PC-9 (cell line): Measurements from ENCODE around the gene GRK2. TPM values are rescaled to one million over a fixed set of nuclear protein-coding genes. Genes with fewer than 3 reads are reported as not detected.

Experiments used
- BruUV-seq: library from RNA; stranded (reverse); fragments of 400-500 nt; replicated peaks from 2 replicates; lab custom pipeline; 2021; lab: Mats Ljungman, UMichigan
- CTCF ChIA-PET: fragments of 300-600 bp; sonication (Branson Sonifier 250); formaldehyde crosslinking; loops from one replicate; lab custom pipeline; 2022; ENCODE audit warnings: antibody characterized with exemption; lab: Charles Lee
- POLR2A ChIA-PET: fragments of 300-600 bp; sonication (Branson Sonifier 250); formaldehyde crosslinking; loops from one replicate; lab custom pipeline; 2022; ENCODE audit warnings: antibody characterized with exemption; ENCODE audit not compliant: unreplicated experiment; lab: Charles Lee
- DNase-seq, 2 experiments: peaks; one replicate each; pipeline versions ENCODE4 v3.0.0 to v3.0.0-alpha.2; 2015 to 2022; ENCODE audit warnings: mixed read lengths in 1 of 2
- H2AFZ ChIP-seq: fragments of 200-600 bp; sonication (generic); 2 replicates; pipeline ENCODE4 v1.8.1; 2017; ENCODE audit warnings: antibody characterized with exemption
- H3F3A ChIP-seq: fragments of 200-600 bp; sonication (generic); 2 replicates; pipeline ENCODE4 v1.8.1; 2017; ENCODE audit warnings: antibody characterized with exemption, mild to moderate bottlenecking, low read depth; ENCODE audit not compliant: insufficient read depth
- H3K27ac ChIP-seq: fragments of 200-600 bp; sonication (generic); 2 replicates; pipeline ENCODE4 v1.6.1; 2016; ENCODE audit warnings: mixed run types
- H3K27me3 ChIP-seq: fragments of 200-600 bp; sonication (generic); 2 replicates; pipeline ENCODE4 v1.6.1; 2016; ENCODE audit warnings: low read depth, mixed run types; ENCODE audit not compliant: insufficient read depth
- H3K36me3 ChIP-seq: fragments of 200-600 bp; sonication (generic); 2 replicates; pipeline ENCODE4 v1.6.1; 2016; ENCODE audit warnings: low read depth, mixed run types
- H3K4me1 ChIP-seq: fragments of 200-600 bp; sonication (generic); replicated peaks from 2 replicates; pipeline ENCODE4 v1.6.1; 2016; ENCODE audit warnings: mixed run types; ENCODE audit not compliant: insufficient read depth
- H3K4me2 ChIP-seq: fragments of 200-600 bp; sonication (generic); 2 replicates; pipeline ENCODE4 v1.6.1; 2017; ENCODE audit warnings: mixed run types
- H3K4me3 ChIP-seq: fragments of 200-600 bp; sonication (generic); 2 replicates; pipeline ENCODE4 v1.6.1; 2016; ENCODE audit warnings: mixed run types
- H3K79me2 ChIP-seq: fragments of 200-600 bp; sonication (generic); 2 replicates; pipeline ENCODE4 v1.6.1; 2017; ENCODE audit warnings: low read depth, mixed run types
- H3K9me2 ChIP-seq: fragments of 200-600 bp; sonication (generic); 2 replicates; pipeline ENCODE4 v1.8.1; 2017; ENCODE audit warnings: mild to moderate bottlenecking; ENCODE audit not compliant: insufficient read depth
- H3K9me3 ChIP-seq: fragments of 200-600 bp; sonication (generic); 2 replicates; pipeline ENCODE4 v1.8.1; 2016; ENCODE audit warnings: low read depth; ENCODE audit not compliant: insufficient read depth
- H4K20me1 ChIP-seq: fragments of 200-600 bp; sonication (generic); 2 replicates; pipeline ENCODE4 v1.8.1; 2017; ENCODE audit not compliant: insufficient read depth
- EZH2 ChIP-seq: fragments of 200-600 bp; sonication (generic); IDR thresholded peaks from 2 replicates; pipeline ENCODE4 v1.8.0; 2017; ENCODE audit warnings: antibody characterized with exemption, low read depth
- intact Hi-C: fragments of 100-400 bp; cut with micrococcal nuclease; formaldehyde crosslinking; loops from one replicate; pipeline ENCODE4 v1.10.0; 2022; ENCODE audit not compliant: unreplicated experiment
- total RNA-seq: library from RNA; stranded (reverse); gene quantifications from 2 replicates; pipeline ENCODE4 v1.2.3, GENCODE V29; 2021
- TF ChIP-seq, protein P1 (sequence below): fragments of 200-600 bp; sonication (generic); conservative IDR thresholded peaks from 2 replicates; pipeline ENCODE4 v1.6.1; 2017; ENCODE audit warnings: mixed run types, antibody characterized with exemption, mild to moderate bottlenecking, moderate library complexity

Gene GRK2
- total RNA-seq, 1 experiment from 2014 or later: 76.7 TPM

DNA sequence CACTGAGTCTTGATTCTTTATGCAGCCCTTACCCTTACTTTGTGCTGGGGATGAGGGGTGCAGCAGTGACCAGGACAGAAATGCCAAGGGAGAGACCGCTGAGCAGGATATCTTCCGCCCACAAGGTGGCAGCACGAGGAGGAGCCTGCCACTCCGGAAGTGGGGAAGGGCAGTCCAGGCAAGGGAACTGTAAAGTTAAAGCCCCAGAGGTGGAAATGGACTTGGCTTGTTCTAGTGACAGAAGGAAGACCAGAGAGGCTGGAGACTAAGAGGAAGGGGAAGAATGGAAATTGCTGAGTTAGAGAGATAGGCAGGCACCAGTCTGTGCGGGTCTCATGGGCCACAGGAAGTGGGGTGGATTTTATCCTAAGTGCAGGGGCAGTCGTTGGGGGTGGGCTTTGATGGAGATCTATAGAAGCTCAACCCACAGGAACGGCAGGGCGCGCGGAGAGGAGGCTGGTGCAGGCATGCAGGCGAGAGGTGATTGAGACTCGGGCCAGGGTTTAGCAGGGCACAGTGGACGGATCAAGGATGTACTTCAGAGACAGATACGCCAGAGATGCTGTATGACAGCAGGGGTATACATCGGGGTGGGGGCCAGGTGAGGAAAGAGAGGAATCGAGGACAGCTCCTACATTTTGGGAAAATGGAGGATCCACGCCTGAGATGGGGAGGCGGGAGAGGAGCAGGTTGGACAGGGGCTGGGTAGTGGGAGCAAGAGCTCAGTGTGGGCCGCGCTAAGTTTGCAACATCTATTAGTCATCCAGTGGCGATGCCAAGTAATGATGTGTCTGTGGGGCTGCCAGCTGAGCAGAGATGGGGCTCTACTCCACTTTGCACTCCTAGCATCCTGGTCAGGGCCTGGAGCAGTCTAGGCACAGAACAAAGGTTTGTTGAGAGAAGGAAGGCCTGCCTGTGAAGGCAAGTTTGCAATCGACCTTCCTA lies 3.3 kb upstream of the GRK2 start:
- H3K4me2 ChIP-seq: peak overlapping the region; percentile 29
- no peak overlapping the region for H3K27ac ChIP-seq
- peaks cover 16% of the 10 kb centered on the region for H3K79me2 ChIP-seq
- peaks cover 5% of the 10 kb centered on the region for H4K20me1 ChIP-seq
- intact Hi-C loops: loop anchor here (1.0 to 5.0 kb wide), 5 partner anchors 24 to 206 kb away; partner anchors contain the start of gene RHOD
- H2AFZ ChIP-seq: 0 out of 2 replicates have a peak overlapping the region, but pooled peaks have one; percentile 13
- no peaks in the 10 kb centered on the region for H3K27me3 ChIP-seq
- POLR2A ChIA-PET: interaction anchor here (0.6 kb wide), 3 partner anchors 23 to 40 kb away, joined by 3 read pairs; partner anchors contain the start of gene SSH3
- TF ChIP-seq, protein P1, sequence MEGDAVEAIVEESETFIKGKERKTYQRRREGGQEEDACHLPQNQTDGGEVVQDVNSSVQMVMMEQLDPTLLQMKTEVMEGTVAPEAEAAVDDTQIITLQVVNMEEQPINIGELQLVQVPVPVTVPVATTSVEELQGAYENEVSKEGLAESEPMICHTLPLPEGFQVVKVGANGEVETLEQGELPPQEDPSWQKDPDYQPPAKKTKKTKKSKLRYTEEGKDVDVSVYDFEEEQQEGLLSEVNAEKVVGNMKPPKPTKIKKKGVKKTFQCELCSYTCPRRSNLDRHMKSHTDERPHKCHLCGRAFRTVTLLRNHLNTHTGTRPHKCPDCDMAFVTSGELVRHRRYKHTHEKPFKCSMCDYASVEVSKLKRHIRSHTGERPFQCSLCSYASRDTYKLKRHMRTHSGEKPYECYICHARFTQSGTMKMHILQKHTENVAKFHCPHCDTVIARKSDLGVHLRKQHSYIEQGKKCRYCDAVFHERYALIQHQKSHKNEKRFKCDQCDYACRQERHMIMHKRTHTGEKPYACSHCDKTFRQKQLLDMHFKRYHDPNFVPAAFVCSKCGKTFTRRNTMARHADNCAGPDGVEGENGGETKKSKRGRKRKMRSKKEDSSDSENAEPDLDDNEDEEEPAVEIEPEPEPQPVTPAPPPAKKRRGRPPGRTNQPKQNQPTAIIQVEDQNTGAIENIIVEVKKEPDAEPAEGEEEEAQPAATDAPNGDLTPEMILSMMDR: peak; percentile 93
- TF ChIP-seq EZH2: no peak
- H3K4me3 ChIP-seq: no peak overlapping the region
- H3K9me3 ChIP-seq: no peaks in the 10 kb centered on the region
- H3F3A ChIP-seq: peaks cover 51% of the 10 kb centered on the region
- BruUV-seq: no TSS peak
- H3K4me1 ChIP-seq: peaks cover 30% of the 10 kb centered on the region
- peak; percentile 64 to 83 for DNase-seq
- H3K9me2 ChIP-seq: no peaks in the 10 kb centered on the region
- CTCF ChIA-PET: interaction anchor here (0.6 to 2.2 kb wide), 7 partner anchors 9 to 435 kb away, joined by 3 to 18 read pairs (median 8); no protein-coding TSS in a partner anchor
- H3K36me3 ChIP-seq: no peaks in the 10 kb centered on the region

DNA sequence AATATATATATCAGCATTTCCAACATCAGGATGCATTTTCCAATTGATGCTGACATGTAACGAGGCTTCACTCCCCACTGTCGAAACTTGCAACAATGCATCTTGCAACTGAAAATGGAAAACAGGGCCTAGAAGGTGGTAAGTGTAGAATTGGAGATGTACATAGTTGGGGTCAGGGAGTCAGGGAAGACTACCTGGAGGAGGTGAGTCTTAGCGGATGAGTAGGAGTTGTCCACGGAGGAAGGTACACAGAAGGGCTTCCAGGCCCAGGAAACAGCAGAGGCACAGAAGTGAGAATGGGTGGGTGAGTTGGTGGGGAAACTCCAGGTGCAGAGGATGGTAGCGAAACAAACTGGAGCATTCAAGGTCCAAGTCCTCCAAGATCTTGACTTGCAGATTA lies 2.0 kb upstream of the GRK2 start:
- TF ChIP-seq, protein P1: no peak
- TF ChIP-seq EZH2: no peak

DNA sequence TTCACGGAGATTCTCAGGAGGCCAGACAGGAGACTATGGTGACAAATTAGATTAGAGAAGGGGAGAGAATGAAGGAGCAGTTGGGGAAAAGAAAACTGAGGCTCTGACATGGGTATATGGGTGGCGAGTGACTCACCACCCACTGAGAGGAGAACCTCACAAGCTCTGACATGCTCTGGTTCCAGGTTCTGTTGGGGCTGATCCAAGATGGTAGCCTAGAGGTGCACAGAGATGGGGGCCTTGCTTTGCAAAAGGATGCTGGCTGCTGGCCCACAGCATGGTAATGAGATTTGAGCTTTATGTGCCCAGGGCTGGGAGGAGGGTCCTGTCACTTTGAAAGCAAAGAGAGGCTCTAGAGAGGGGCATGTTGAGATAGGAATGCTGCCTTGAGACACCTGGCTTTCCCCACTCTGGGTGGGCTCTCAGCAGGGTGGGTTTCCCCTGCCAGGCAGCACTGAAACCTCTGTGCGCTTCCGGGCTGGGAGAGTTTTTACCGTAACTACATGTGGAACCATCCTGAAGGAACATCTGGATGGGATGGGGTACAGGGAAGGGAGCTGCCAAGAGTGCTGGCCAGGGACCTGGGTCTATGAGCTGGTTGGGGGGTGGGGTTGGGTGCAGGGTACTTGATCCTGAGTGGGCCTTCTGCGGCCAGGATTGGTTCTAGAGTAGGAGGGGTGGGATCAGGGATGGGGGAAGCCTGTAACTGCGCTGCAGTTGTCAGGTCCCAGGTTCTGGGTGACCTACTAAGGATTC lies 1.2 kb upstream of the GRK2 start:
- intact Hi-C loops: loop anchor here (5.0 kb wide), 3 partner anchors 117 to 208 kb away; partner anchors contain the start of gene RHOD
- BruUV-seq: no TSS peak
- ChIA-PET POLR2A (no interaction called here), CTCF (interaction anchor here (0.6 kb wide), 1 partner anchor 20 kb away, joined by 11 read pairs; no protein-coding TSS in a partner anchor)
- no peak overlapping the region for H3K4me3 ChIP-seq
- H3K36me3 ChIP-seq: 0 out of 2 replicates have a peak, but pooled peaks cover 7% of the 10 kb centered on the region
- no peak overlapping the region for H3K4me2 ChIP-seq
- H3K9me2 ChIP-seq: no peaks in the 10 kb centered on the region
- H4K20me1 ChIP-seq: peaks cover 26% of the 10 kb centered on the region
- H3K4me1 ChIP-seq: peaks cover 38% of the 10 kb centered on the region
- no peak overlapping the region for H3K27ac ChIP-seq
- peaks cover 41% of the 10 kb centered on the region for H3F3A ChIP-seq
- no peak for DNase-seq
- no peaks in the 10 kb centered on the region for H3K9me3 ChIP-seq
- no peak overlapping the region for H2AFZ ChIP-seq
- peaks cover 37% of the 10 kb centered on the region for H3K79me2 ChIP-seq
- TF ChIP-seq EZH2: no peak
- H3K27me3 ChIP-seq: no peaks in the 10 kb centered on the region

More for the DNA sequence above, 2.0 kb upstream of the GRK2 start:
- Histone ChIP-seq H3K79me2 (peaks cover 29% of the 10 kb centered on the region), H3K4me3 (no peak overlapping the region), H3K36me3 (0 out of 2 replicates have a peak, but pooled peaks cover 7% of the 10 kb centered on the region), H4K20me1 (peaks cover 18% of the 10 kb centered on the region), H3K27ac (no peak overlapping the region), H3K9me2 (no peaks in the 10 kb centered on the region), H3F3A (peaks cover 47% of the 10 kb centered on the region), H3K4me1 (peaks cover 38% of the 10 kb centered on the region), H3K27me3 (no peaks in the 10 kb centered on the region), H3K4me2 (no peak overlapping the region), H3K9me3 (no peaks in the 10 kb centered on the region), H2AFZ (no peak overlapping the region)
- CTCF ChIA-PET: interaction anchor here (0.6 to 1.5 kb wide), 2 partner anchors 11 to 42 kb away, joined by 3 to 4 read pairs; no protein-coding TSS in a partner anchor
- no TSS peak for BruUV-seq
- POLR2A ChIA-PET: no interaction called here
- no peak for DNase-seq
- intact Hi-C loops: loop anchor here (5.0 kb wide), 3 partner anchors 118 to 207 kb away; partner anchors contain the start of gene RHOD
